HepG2 (cell line): ENCODE results near the gene HIRA. TPM values are rescaled to one million over a fixed set of nuclear protein-coding genes. Genes with fewer than 3 reads are reported as not detected.

Source experiments
- EEA1 ChIP-seq: sonication (generic); formaldehyde crosslinking; IDR thresholded peaks from 2 replicates; pipeline ENCODE4 v1.5.1; 2020; ENCODE audit warnings: mild to moderate bottlenecking, missing genetic modification reagents, borderline replicate concordance
- NFATC3 ChIP-seq: sonication (generic); formaldehyde crosslinking; IDR thresholded peaks from 2 replicates; pipeline ENCODE4 v1.5.1; 2020; ENCODE audit warnings: mild to moderate bottlenecking, missing genetic modification reagents
- PAX8 ChIP-seq: sonication (generic); formaldehyde crosslinking; IDR thresholded peaks from 2 replicates; pipeline ENCODE4 v1.8.0; 2022; ENCODE audit warnings: mild to moderate bottlenecking, missing genetic modification reagents, borderline replicate concordance
- PRDM4 ChIP-seq: sonication (generic); formaldehyde crosslinking; IDR thresholded peaks from 2 replicates; pipeline ENCODE4 v1.9.0; 2021; ENCODE audit warnings: missing genetic modification reagents, borderline replicate concordance
- RNF2 ChIP-seq: fragments of 450-650 bp; conservative IDR thresholded peaks from 2 replicates; pipeline ENCODE4 v1.6.1; 2016; ENCODE audit warnings: low read depth
- TFAP4 ChIP-seq: sonication (generic); IDR thresholded peaks from 2 replicates; pipeline ENCODE4 v1.6.1; 2016; ENCODE audit warnings: low read depth, borderline replicate concordance
- TFDP2 ChIP-seq: sonication (generic); formaldehyde crosslinking; IDR thresholded peaks from 2 replicates; pipeline ENCODE4 v1.4.0; 2020; ENCODE audit warnings: missing genetic modification reagents
- ZBTB40 ChIP-seq, 2 experiments: fragments of 450-650 bp in 1 of 2; sonication (generic) in 1 of 2; formaldehyde crosslinking in 1 of 2; IDR thresholded peaks; 2 replicates each; pipeline versions ENCODE4 v1.6.1 to v1.8.0; 2016 to 2022; ENCODE audit warnings: antibody characterized with exemption in 1 of 2, mild to moderate bottlenecking in 1 of 2, missing genetic modification reagents in 1 of 2
- ZMYM3 ChIP-seq: sonication (generic); formaldehyde crosslinking; IDR thresholded peaks from 2 replicates; pipeline ENCODE4 v1.5.1; 2020; ENCODE audit warnings: mild to moderate bottlenecking, missing genetic modification reagents
- ZNF280B ChIP-seq: sonication (generic); formaldehyde crosslinking; IDR thresholded peaks from 2 replicates; pipeline ENCODE4 v1.5.0; 2020; ENCODE audit warnings: missing genetic modification reagents, mild to moderate bottlenecking, borderline replicate concordance
- ZNF788 ChIP-seq: sonication (generic); formaldehyde crosslinking; IDR thresholded peaks from 2 replicates; pipeline ENCODE4 v1.5.0; 2020; ENCODE audit warnings: mild to moderate bottlenecking, missing genetic modification reagents, borderline replicate concordance
- polyA plus RNA-seq, 8 experiments: library from polyadenylated mRNA; depleted of rRNA in 3 of 8; stranded (reverse) in 7 of 8; unstranded in 1 of 8; fragments of >200 nt; fragmentation: Illumina TruSeq in 4 of 8; extraction: Trizol in 4 of 8; gene quantifications; 2 replicates each; pipeline versions ENCODE4 v1.2.1 to v1.2.3, GENCODE V29; 2011 to 2016; ENCODE audit warnings: low read depth in 4 of 8, missing spikeins in 1 of 8, mixed read lengths in 1 of 8; ENCODE audit not compliant: insufficient read depth in 1 of 8
- total RNA-seq, 5 experiments: library from RNA; depleted of rRNA; stranded (reverse); fragments of >200 nt; fragmentation: Illumina TruSeq; extraction: Trizol; gene quantifications; 2 replicates each; pipeline ENCODE4 v1.2.3, GENCODE V29; 2016; ENCODE audit warnings: low read depth in 1 of 5

The HIRA gene
- total and polyA plus RNA-seq, 2 of the 13 experiments (the other 11 are each of a cell fraction or from before 2014, with no cell fraction given) = 21.5 to 29.2 TPM

GRCh38 chr22:19292458-19293230 is 138.9 kb downstream of the HIRA start (continued):
- TF ChIP-seq PRDM4 (CRISPR knock-in tag) = no peak
- TF ChIP-seq ZBTB40 (IDR thresholded peaks at IDR 0.05) = no peak
- TF ChIP-seq ZBTB40 (CRISPR knock-in tag; IDR thresholded peaks at IDR 0.05) = 0 out of 2 replicates have a peak, but pooled peaks have one; percentile 45
- 0 out of 2 replicates have a peak, but pooled peaks have one; percentile 66 for TF ChIP-seq PAX8 (CRISPR knock-in tag)
- 0 out of 2 replicates have a peak, but pooled peaks have one; percentile 7 for TF ChIP-seq ZMYM3 (CRISPR knock-in tag)
- 0 out of 2 replicates have a peak, but pooled peaks have one; percentile 20 for TF ChIP-seq ZNF280B (CRISPR knock-in tag)
- TF ChIP-seq RNF2 = 0 out of 2 replicates have a peak, but pooled peaks have one; percentile 12
- TF ChIP-seq TFDP2 = no peak
- TF ChIP-seq NFATC3 (CRISPR knock-in tag) = 0 out of 2 replicates have a peak, but pooled peaks have one; percentile 53
- TF ChIP-seq TFAP4 = peak; percentile 17; the same call in 1 of the 2 replicates
- TF ChIP-seq EEA1 = 0 out of 2 replicates have a peak, but pooled peaks have one; percentile 35
- TF ChIP-seq ZNF788 (CRISPR knock-in tag) = 0 out of 2 replicates have a peak, but pooled peaks have one; percentile 39
